ENCODE data around the gene CXCL11.
"Not testable (repeated sequence)": the region's sequence is repeated elsewhere in the genome, so short reads cannot be mapped to it uniquely, and the experiment has no call there.

Gene CXCL11

DNA sequence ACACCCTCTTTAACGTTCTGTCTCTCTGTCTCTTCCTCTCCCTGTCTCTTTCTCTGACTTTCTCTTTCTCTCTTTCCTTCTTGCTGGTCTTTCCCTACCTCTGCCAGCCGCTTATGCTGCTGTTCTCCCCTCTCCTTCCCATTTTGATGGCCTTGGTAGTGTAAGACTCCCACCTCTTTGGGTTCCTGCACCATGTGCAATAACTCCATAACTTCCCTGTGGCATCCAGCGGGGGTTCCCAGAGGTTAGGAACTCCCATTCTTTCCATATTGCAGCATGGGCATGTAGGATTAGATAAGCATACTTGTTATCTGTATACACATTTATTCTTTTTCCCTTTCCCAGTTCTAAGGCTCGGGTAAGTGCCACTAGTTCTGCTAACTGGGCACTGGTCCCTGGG lies 8.8 kb upstream of the CXCL11 start:
- FAIRE-seq; DNase-seq (ENCODE audit: extremely low spot score, insufficient read length, low read depth): not testable (repeated sequence)

DNA sequence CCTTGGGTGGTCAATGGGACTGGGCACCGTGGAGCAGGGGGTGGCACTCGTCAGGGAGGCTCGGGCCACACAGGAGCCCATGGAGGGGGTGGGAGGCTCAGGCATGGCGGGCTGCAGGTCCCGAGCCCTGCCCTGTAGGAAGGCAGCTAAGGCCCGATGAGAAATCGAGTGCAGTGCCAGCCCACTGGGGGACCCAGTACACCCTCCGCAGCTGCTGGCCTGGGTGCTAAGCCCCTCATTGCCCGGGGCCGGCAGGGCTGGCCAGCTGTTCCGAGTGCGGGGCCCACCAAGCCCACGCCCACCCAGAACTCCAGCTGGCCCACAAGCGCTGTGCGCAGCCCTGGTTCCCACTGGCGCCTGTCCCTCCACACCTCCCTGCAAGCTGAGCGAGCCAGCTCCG lies 7.4 kb upstream of the CXCL11 start:
- not testable (repeated sequence) for FAIRE-seq

GRCh38 chr4:76042241-76042998 lies 6.5 kb upstream of the CXCL11 start:
- DNase-seq (ENCODE audit: extremely low spot score, insufficient read length, low read depth); FAIRE-seq: not testable (repeated sequence)

More for the DNA sequence above, 7.4 kb upstream of the CXCL11 start:
- not testable (repeated sequence) for DNase-seq (ENCODE audit: extremely low spot score, insufficient read length, low read depth)

GRCh38 chr4:76036855-76037254 lies 985 bp upstream of the CXCL11 start:
- FAIRE-seq (no peak), DNase-seq (ENCODE audit: extremely low spot score, insufficient read length, low read depth) (no peak)

DNA sequence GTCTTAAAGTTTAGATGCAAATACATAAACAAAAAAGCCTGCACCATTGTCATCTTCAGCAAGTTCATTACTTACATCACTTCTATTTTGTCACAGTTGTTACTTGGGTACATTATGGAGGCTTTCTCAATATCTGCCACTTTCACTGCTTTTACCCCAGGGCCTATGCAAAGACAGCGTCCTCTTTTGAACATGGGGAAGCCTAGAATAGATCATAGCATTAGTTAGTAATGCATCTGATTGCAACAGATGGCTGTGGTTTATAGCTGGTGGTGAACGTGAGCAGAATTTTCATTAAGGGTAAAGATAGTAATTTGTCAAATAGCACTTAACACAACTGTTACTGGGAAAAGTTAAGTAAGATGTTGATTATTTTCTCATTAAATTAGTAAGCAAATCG lies 729 bp downstream of the CXCL11 start:
- FAIRE-seq (peak; percentile 42), DNase-seq (ENCODE audit: extremely low spot score, insufficient read length, low read depth) (no peak)

DNA sequence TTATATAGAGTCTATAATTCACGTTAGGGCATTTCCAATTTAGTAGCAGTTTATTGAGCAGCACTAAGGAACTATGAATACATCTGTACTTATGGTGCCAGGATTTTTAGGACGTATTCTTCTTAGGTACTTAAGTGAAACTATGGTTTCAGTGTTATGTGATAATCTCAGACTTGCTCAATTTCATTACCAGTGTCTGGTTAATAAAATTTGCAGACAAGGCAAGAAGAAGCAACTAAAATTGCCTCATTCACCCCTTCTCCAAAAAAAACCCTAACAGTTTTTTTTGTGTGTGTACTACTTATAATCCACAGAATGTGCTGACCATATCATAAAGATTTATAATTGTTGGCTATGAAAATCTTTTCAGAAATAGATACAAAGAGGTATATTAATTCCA lies 6.6 kb downstream of the CXCL11 start:
- DNase-seq (ENCODE audit: extremely low spot score, insufficient read length, low read depth) (no peak), FAIRE-seq (no peak)

GRCh38 chr4:76028350-76028765 lies 7.5 kb downstream of the CXCL11 start:
- DNase-seq (ENCODE audit: extremely low spot score, insufficient read length, low read depth) (no peak), FAIRE-seq (no peak)

GRCh38 chr4:76024065-76024464 lies 11.8 kb downstream of the CXCL11 start:
- FAIRE-seq (no peak), DNase-seq (ENCODE audit: extremely low spot score, insufficient read length, low read depth) (no peak)

GRCh38 chr4:76023389-76023788 lies 12.5 kb downstream of the CXCL11 start, which contains the start of gene CXCL10:
Gene CXCL10, minus strand, starts transcription at chr4:76023497. Its CDS starts 66 bp downstream, at chr4:76023431.
- peak; percentile 62 for FAIRE-seq
- no peak for DNase-seq (ENCODE audit: extremely low spot score, insufficient read length, low read depth)

GRCh38 chr4:76022677-76023076 lies 13.2 kb downstream of the CXCL11 start:
- FAIRE-seq: no peak
- DNase-seq (ENCODE audit: extremely low spot score, insufficient read length, low read depth): no peak

DNA sequence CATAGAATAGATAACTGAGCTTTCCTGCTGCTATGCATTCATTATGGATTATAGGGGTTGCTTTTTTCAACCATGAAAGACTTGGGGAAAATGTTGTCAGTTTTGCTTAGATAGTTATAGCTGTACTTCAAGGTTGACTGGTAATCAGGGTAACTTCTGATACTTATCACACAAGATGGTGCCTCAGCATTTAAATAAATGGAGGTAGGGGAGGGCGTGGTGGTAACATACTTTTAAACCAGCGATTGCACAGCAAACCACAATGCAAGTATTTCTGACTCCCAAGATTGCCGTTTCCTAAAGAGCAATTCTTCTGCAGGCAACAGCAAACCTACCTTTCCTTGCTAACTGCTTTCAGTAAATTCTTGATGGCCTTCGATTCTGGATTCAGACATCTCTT lies 13.8 kb downstream of the CXCL11 start:
- FAIRE-seq (no peak), DNase-seq (ENCODE audit: extremely low spot score, insufficient read length, low read depth) (no peak)

- no peak for FAIRE-seq
- DNase-seq (ENCODE audit: extremely low spot score, insufficient read length, low read depth): no peak
These were observed 18.7 kb downstream of the CXCL11 start for GRCh38 chr4:76017056-76017686.

- FAIRE-seq: peak; percentile 84
- no peak for DNase-seq (ENCODE audit: extremely low spot score, insufficient read length, low read depth)
These were observed 19.5 kb downstream of the CXCL11 start for GRCh38 chr4:76016393-76016792.

DNA sequence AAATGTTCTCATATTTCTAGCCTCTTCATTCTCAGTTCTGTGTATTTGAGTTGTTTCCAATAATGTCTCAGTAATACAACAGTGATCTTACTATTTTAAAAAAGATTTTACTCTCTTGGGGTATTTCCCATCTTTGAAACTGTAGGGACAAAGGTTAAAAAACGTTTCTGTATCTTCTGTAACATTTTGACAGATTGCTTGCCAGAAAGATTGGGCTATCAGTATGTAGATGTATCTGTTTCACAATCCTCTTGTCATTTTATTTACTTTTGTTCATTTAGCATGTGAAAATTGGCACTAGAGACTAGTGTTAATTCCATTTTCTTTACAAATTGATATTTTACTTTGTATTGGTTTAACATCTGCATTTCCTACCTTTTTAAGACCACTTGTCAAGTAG lies 22.3 kb downstream of the CXCL11 start:
- FAIRE-seq (no peak), DNase-seq (ENCODE audit: extremely low spot score, insufficient read length, low read depth) (no peak)

DNA sequence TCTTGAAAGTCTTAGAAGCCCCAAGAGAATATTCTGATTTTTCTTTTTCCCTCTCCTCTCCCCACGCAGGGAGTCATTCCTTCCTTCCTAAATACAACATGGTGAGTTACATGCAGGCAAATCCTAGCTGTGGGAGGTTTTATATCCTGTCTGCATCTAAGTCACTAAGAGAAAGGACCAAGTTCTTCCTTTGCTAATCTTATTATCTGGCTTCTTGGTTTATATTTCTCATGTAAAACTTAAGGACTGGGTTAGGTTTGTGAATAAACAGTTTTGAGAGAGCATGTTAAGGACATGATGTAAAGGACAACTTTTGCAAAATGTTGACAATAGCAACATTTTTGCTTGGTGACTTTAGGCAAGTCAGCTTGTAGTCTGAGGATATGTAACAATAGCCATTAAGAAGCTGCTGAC lies 23.5 kb downstream of the CXCL11 start:
- no peak for FAIRE-seq
- no peak for DNase-seq (ENCODE audit: extremely low spot score, insufficient read length, low read depth)

- DNase-seq (ENCODE audit: extremely low spot score, insufficient read length, low read depth): no peak
- FAIRE-seq: peak; percentile 82
These were observed 24.0 kb downstream of the CXCL11 start for GRCh38 chr4:76011700-76012387.

DNA sequence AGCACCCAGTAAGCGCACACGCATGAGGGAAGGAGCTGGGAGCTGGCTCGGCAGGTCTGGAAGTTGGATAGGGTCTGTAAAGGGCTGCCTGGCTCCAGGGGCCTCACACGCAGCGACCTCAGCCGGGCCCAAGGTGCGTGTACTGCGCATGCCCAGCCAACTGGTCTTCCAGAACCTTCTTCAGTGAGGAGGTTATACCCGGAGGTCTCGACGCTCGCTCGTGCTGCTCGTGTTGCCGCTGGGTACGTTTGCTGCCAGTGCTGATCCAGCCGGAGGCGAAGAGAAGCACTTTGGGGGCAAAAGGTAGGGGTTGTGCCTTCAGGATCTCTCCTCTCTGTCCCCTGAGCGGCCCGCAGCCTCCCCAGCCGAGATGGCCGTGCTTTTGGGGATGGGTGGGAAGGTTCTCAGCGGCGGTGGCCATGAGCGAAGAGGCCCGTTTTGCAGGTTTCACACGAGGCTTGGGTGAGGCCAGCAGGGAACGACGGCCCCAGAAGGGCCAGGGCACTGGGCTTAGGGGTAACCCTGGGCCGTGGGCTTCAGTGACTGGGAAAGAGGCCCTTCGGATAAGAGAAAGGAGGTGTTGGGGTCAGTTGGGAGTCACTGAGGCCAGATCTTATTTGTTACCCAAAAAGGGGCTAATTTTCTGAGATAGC lies 24.7 kb downstream of the CXCL11 start:
- no peak for DNase-seq (ENCODE audit: extremely low spot score, insufficient read length, low read depth)
- no peak for FAIRE-seq

- FAIRE-seq: no peak
These were observed 25.3 kb downstream of the CXCL11 start for GRCh38 chr4:76010576-76010975.

GRCh38 chr4:76009311-76009710 lies 26.6 kb downstream of the CXCL11 start:
- FAIRE-seq (no peak), DNase-seq (ENCODE audit: extremely low spot score, insufficient read length, low read depth) (no peak)

More at GRCh38 chr4:76010576-76010975, 25.3 kb downstream of the CXCL11 start:
- no peak for DNase-seq (ENCODE audit: extremely low spot score, insufficient read length, low read depth)

DNA sequence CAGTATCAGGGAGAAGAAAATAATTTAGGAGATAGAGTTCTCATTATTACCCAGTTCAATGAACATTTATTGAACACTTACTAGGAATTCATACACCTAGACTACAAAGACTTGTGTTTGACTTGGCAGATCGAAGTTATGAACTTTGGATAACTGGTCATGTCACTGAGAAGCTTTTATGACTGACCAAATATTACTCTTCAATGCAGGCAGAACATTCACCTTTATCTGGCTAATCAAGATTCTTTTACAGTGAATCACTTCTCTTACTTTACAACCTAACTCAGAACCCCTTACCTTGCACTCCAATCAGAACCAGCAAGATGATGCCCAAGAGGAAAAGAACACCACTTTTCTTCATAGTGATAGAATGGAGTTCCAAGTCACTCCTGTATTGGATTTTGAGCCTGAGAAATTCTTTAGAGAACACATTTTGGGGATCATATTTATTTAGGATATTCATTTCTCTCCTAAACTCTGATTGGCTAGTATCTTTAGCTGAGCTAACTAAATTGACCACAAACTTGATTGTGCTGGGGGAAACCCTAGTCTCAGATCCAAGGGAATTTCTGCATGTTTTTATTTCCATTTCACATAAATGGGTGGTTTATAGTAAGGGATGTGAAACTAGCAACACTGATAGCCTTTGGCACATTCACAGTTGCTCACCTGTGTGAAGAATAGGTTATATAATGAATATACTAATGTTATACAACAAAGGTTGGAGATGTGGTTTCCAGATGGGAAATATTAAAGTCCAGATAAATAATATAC lies 28.6 kb downstream of the CXCL11 start, which contains the start of gene CXCL9:
Gene CXCL9 (minus strand): TSS at position 421 of the 774 bp plus-strand sequence. CDS start 60 bp downstream, at position 361.
- DNase-seq (ENCODE audit: extremely low spot score, insufficient read length, low read depth) (no peak), FAIRE-seq (no peak)

Data from GM18507 (cell line).